ENCODE results near the gene GMFB. TPM values are rescaled to one million over a fixed set of nuclear protein-coding genes. Genes with fewer than 3 reads are reported as not detected.

The GMFB gene
- total and polyA plus RNA-seq, 10 of the 15 experiments (the other 5 are each of a cell fraction or from before 2014, with no cell fraction given), result 29.3 to 71.0 (median 50.8) TPM

DNA sequence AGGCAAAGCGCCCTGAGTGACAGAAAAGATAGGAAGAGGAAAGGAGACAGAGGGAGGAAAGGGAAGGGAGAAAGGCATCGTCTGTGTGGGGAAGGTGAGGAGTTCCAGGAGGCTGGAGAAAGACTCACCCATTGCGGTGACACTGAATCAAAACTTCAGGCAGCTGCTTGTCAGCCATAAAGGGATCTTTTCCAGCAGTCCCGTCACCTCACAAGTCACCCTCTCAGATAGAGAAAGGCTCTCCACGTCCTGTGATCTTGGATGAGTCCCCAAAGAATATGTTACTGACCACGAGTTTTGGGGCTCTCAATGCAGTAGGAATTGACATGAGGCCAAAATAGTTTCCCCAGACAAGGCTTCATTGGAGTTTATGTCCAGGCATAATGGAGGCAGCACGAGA lies 9.8 kb upstream of the GMFB start (continued):
- no peak for TF ChIP-seq ZBED1 (IDR thresholded peaks at IDR 0.05; ENCODE audit: borderline replicate concordance)

DNA sequence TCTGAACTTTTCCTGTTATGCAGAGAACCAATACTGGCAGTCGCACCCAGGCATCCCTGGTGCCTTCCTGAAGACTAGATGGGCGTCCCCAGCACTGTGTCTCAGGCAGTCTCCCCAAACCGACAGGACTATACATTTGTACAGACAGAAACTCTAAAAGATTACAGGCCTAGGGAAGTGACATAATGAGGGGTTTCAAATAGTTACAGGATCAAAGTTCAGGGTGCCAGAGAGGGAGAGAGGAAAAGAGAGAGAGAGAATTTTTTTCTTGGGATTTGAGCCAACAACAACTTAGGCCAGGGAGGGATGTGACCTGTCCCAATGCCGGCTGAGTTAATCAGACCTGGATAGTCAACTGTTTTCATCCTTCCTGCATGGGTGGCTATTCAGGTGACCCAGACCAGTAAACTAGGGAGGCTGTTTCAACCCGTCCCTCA lies 9.3 kb upstream of the GMFB start:
- WGBS (ENCODE audit: insufficient coverage, insufficient replicate concordance, low lambda C conversion rate, missing lambda C conversion rate), result 51% methylated on average over 5 of the region's 5 CpGs
- SMC1A ChIA-PET (ENCODE audit: uncharacterized antibody, unreplicated experiment), result no interaction called here
- H2AFZ ChIP-seq (ENCODE audit: control insufficient read depth, low read depth, low read length), result no peak overlapping the region
- no peaks in the 10 kb centered on the region for H3K9me3 ChIP-seq (replicated peaks; ENCODE audit: control insufficient read depth, insufficient read depth, low read length)
- H3K4me2 ChIP-seq (ENCODE audit: control insufficient read depth, insufficient read depth), result no peak overlapping the region
- no peak overlapping the region for H3K4me3 ChIP-seq
- POLR2A ChIA-PET, result no interaction called here
- FAIRE-seq (no peak), ATAC-seq (no peak), DNase-seq (ENCODE audit: low read depth, low spot score) (no peak)
- H3K4me1 ChIP-seq (ENCODE audit: control insufficient read depth, insufficient read depth, low read length), result no peaks in the 10 kb centered on the region
- H3K36me3 ChIP-seq (ENCODE audit: control insufficient read depth in 2 of 2, insufficient read depth in 2 of 2, low read length in 1 of 2), result no peaks in the 10 kb centered on the region
- no TSS peak for BruUV-seq (replicated peaks)
- RAD21 ChIA-PET (ENCODE audit: unreplicated experiment), result no interaction called here
- no peak overlapping the region for H3K9ac ChIP-seq (ENCODE audit: control insufficient read depth, insufficient read depth, low read length)
- in situ Hi-C loops (cut with MboI), result no loop called here
- CTCF ChIA-PET, result no interaction called here
- H3K27me3 ChIP-seq (replicated peaks in 1 of 2; ENCODE audit: control insufficient read depth in 2 of 2, insufficient read depth in 2 of 2, low read length in 1 of 2), result no peaks in the 10 kb centered on the region
- H4K20me1 ChIP-seq (ENCODE audit: control insufficient read depth, insufficient read depth), result no peaks in the 10 kb centered on the region
- TF ChIP-seq, protein P1, sequence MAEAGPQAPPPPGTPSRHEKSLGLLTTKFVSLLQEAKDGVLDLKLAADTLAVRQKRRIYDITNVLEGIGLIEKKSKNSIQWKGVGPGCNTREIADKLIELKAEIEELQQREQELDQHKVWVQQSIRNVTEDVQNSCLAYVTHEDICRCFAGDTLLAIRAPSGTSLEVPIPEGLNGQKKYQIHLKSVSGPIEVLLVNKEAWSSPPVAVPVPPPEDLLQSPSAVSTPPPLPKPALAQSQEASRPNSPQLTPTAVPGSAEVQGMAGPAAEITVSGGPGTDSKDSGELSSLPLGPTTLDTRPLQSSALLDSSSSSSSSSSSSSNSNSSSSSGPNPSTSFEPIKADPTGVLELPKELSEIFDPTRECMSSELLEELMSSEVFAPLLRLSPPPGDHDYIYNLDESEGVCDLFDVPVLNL (IDR thresholded peaks at IDR 0.05; ENCODE audit: low read depth, low read length), result no peak
- TF ChIP-seq IKZF1 (conservative IDR thresholded peaks at IDR 0.05) (no peak), HDAC2 (IDR thresholded peaks at IDR 0.05) (no peak), ETV6 (conservative IDR thresholded peaks at IDR 0.05 in 1 of 2, IDR thresholded peaks at IDR 0.05 in 1 of 2; ENCODE audit: borderline replicate concordance in 1 of 2, low read depth in 1 of 2) (no peak), DPF2 (IDR thresholded peaks at IDR 0.05) (no peak), SIN3A (IDR thresholded peaks at IDR 0.05; ENCODE audit: low read depth, low read length) (no peak), ZBTB11 (CRISPR knock-in tag; IDR thresholded peaks at IDR 0.05) (no peak), KAT2A (conservative IDR thresholded peaks at IDR 0.05; ENCODE audit: control insufficient read depth, low read depth, low read length) (no peak), BACH1 (IDR thresholded peaks at IDR 0.05; ENCODE audit: borderline replicate concordance) (no peak), ZNF622 (IDR thresholded peaks at IDR 0.05) (no peak), PAX8 (IDR thresholded peaks at IDR 0.05) (no peak), NFIC (IDR thresholded peaks at IDR 0.05; ENCODE audit: low read depth, low read length) (no peak)
- TF ChIP-seq, protein P2, sequence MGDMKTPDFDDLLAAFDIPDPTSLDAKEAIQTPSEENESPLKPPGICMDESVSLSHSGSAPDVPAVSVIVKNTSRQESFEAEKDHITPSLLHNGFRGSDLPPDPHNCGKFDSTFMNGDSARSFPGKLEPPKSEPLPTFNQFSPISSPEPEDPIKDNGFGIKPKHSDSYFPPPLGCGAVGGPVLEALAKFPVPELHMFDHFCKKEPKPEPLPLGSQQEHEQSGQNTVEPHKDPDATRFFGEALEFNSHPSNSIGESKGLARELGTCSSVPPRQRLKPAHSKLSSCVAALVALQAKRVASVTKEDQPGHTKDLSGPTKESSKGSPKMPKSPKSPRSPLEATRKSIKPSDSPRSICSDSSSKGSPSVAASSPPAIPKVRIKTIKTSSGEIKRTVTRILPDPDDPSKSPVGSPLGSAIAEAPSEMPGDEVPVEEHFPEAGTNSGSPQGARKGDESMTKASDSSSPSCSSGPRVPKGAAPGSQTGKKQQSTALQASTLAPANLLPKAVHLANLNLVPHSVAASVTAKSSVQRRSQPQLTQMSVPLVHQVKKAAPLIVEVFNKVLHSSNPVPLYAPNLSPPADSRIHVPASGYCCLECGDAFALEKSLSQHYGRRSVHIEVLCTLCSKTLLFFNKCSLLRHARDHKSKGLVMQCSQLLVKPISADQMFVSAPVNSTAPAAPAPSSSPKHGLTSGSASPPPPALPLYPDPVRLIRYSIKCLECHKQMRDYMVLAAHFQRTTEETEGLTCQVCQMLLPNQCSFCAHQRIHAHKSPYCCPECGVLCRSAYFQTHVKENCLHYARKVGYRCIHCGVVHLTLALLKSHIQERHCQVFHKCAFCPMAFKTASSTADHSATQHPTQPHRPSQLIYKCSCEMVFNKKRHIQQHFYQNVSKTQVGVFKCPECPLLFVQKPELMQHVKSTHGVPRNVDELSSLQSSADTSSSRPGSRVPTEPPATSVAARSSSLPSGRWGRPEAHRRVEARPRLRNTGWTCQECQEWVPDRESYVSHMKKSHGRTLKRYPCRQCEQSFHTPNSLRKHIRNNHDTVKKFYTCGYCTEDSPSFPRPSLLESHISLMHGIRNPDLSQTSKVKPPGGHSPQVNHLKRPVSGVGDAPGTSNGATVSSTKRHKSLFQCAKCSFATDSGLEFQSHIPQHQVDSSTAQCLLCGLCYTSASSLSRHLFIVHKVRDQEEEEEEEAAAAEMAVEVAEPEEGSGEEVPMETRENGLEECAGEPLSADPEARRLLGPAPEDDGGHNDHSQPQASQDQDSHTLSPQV (IDR thresholded peaks at IDR 0.05), result no peak
- no peak overlapping the region for H3K27ac ChIP-seq (ENCODE audit: control insufficient read depth, insufficient read depth)
- H3K79me2 ChIP-seq (ENCODE audit: control insufficient read depth, insufficient read depth, low read length), result no peaks in the 10 kb centered on the region
- intact Hi-C loops (cut with micrococcal nuclease; ENCODE audit: unreplicated experiment), result no loop called here
